Measurements from ENCODE around the gene DEF6. TPM values are rescaled to one million over a fixed set of nuclear protein-coding genes. Genes with fewer than 3 reads are reported as not detected.
A peak's percentile ranks its signal among the peaks of the same experiment; 100 is the strongest.

Gene DEF6
- polyA plus RNA-seq, 1 of the 3 experiments (the other 2 are of a cell fraction): 0.13 TPM

DNA sequence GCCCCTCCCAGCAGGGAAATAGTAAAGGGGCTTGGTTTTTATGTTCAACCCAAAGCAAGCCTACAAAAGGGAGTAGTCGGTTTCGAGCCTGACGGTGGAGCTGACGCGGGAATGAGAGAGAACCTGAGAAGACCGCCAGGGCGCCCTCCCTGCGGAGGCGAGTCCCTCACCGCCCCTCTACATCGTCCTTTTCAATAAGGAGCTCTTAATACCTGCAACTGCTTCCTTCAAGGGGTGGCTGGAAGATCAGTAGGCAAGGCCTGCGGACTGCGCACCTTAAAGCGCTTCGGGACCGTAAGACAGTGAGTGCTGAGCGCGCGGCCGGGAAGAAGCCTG, 38.8 kb upstream of the DEF6 start:
- Histone ChIP-seq H3F3A (replicated peaks; ENCODE audit: insufficient read depth) (peaks cover 14% of the 10 kb centered on the region), H3K9me3 (no peaks in the 10 kb centered on the region), H3K4me3 (ENCODE audit: low read depth in 2 of 2, low read length in 1 of 2) (peak overlapping the region; percentile 80 to 95), H3K4me2 (peak overlapping the region; percentile 87), H3K79me2 (ENCODE audit: insufficient read depth) (peaks cover 57% of the 10 kb centered on the region), H3K9ac (peak overlapping the region; percentile 77), H4K20me1 (ENCODE audit: insufficient read depth) (no peaks in the 10 kb centered on the region), H3K27me3 (ENCODE audit: insufficient read depth) (no peaks in the 10 kb centered on the region), H2AFZ (ENCODE audit: low read depth) (peak overlapping the region; percentile 81), H3K4me1 (ENCODE audit: control insufficient read depth in 1 of 2, insufficient read depth in 2 of 2, low read depth in 1 of 2, low read length in 1 of 2) (peaks cover 13 to 14% of the 10 kb centered on the region in 2 experiments; a peak in 3 of 4 replicates), H3K36me3 (replicated peaks in 1 of 2; ENCODE audit: control insufficient read depth in 1 of 2, insufficient read depth in 2 of 2, low read length in 1 of 2) (peaks cover 0 to 6% of the 10 kb centered on the region in 2 experiments), H3K27ac (ENCODE audit: low read depth in 2 of 2, low read length in 1 of 2) (peak overlapping the region; percentile 79 to 81), H3K9me2 (no peaks in the 10 kb centered on the region)
- CTCF ChIA-PET: interaction anchor here (0.8 to 5.9 kb wide), 6 partner anchors 12 to 161 kb away, joined by 3 to 54 read pairs (median 4); no protein-coding TSS in a partner anchor
- TF ChIP-seq, protein P1, sequence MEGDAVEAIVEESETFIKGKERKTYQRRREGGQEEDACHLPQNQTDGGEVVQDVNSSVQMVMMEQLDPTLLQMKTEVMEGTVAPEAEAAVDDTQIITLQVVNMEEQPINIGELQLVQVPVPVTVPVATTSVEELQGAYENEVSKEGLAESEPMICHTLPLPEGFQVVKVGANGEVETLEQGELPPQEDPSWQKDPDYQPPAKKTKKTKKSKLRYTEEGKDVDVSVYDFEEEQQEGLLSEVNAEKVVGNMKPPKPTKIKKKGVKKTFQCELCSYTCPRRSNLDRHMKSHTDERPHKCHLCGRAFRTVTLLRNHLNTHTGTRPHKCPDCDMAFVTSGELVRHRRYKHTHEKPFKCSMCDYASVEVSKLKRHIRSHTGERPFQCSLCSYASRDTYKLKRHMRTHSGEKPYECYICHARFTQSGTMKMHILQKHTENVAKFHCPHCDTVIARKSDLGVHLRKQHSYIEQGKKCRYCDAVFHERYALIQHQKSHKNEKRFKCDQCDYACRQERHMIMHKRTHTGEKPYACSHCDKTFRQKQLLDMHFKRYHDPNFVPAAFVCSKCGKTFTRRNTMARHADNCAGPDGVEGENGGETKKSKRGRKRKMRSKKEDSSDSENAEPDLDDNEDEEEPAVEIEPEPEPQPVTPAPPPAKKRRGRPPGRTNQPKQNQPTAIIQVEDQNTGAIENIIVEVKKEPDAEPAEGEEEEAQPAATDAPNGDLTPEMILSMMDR (IDR thresholded peaks at IDR 0.05): peak; percentile 31
- TF ChIP-seq JUND (IDR thresholded peaks at IDR 0.05) (no peak), YY1 (IDR thresholded peaks at IDR 0.05; ENCODE audit: low read depth) (no peak), RFX5 (IDR thresholded peaks at IDR 0.05; ENCODE audit: low read length) (no peak), SIN3A (IDR thresholded peaks at IDR 0.05; ENCODE audit: borderline replicate concordance, low read depth, low read length) (no peak), CHD2 (IDR thresholded peaks at IDR 0.05; ENCODE audit: low read length, partially characterized antibody) (no peak)
- TF ChIP-seq, protein P2, sequence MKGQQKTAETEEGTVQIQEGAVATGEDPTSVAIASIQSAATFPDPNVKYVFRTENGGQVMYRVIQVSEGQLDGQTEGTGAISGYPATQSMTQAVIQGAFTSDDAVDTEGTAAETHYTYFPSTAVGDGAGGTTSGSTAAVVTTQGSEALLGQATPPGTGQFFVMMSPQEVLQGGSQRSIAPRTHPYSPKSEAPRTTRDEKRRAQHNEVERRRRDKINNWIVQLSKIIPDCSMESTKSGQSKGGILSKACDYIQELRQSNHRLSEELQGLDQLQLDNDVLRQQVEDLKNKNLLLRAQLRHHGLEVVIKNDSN (IDR thresholded peaks at IDR 0.05; ENCODE audit: borderline replicate concordance, low read depth): no peak
- TF ChIP-seq, protein P3, sequence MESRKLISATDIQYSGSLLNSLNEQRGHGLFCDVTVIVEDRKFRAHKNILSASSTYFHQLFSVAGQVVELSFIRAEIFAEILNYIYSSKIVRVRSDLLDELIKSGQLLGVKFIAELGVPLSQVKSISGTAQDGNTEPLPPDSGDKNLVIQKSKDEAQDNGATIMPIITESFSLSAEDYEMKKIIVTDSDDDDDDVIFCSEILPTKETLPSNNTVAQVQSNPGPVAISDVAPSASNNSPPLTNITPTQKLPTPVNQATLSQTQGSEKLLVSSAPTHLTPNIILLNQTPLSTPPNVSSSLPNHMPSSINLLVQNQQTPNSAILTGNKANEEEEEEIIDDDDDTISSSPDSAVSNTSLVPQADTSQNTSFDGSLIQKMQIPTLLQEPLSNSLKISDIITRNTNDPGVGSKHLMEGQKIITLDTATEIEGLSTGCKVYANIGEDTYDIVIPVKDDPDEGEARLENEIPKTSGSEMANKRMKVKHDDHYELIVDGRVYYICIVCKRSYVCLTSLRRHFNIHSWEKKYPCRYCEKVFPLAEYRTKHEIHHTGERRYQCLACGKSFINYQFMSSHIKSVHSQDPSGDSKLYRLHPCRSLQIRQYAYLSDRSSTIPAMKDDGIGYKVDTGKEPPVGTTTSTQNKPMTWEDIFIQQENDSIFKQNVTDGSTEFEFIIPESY (IDR thresholded peaks at IDR 0.05; ENCODE audit: borderline replicate concordance, low read depth): no peak
- WGBS (ENCODE audit: low lambda C conversion rate): 0% methylated on average over 11 of the region's 20 CpGs
- POLR2A ChIA-PET: interaction anchor here (1.1 to 1.6 kb wide), 3 partner anchors 8 to 10 kb away, joined by 3 to 6 read pairs (median 4); no protein-coding TSS in a partner anchor
- peak; percentile 73 for DNase-seq

DNA sequence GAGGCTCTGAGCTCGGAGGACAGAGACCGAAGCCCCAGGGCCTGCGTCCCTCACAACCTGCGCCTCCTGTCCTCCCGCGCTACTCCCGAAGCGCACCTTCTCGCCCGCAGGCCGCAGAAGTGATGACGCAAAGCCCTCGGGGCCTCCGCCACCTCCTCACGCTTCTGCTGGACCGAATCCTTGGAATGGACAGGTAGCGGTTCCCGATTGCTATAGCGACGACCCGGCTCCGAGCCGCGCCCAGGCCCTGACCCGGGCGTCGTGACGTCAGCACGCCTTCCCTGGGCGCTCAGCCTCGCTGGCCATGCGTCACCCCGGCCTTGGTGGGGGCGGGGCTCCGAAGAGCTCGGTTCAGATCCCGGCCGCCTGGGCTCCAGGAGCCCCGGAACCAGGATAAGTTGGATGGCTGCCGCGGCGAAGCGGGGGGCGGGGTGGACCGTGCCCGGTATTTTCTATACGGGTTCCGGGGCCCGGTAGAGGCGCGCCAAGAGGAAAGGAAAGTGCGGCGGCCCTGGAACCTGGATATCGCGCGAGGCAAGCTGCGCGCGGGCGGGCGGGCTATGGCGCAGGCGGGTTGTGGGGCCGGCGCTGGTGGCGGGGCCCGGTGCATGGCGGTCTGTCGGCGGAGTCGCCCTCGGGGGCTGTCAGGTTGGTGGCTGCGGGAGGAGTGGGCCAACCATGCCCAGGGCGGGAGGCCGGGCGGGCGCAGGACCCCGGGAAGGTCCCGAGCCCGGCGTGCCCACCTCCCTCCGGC, 38.2 kb upstream of the DEF6 start, which contains the start of gene ZNF76:
ZNF76 (plus strand) TSS at position 542 of the 754 bp plus-strand sequence. CDS start 21,417 bp downstream, outside the sequence.
- H3K4me2 ChIP-seq: peak within 1 kb of the TSS; percentile 87
- peaks cover 13 to 14% of the 10 kb centered on the region in 2 experiments; a peak in 3 of 4 replicates for H3K4me1 ChIP-seq (ENCODE audit: control insufficient read depth in 1 of 2, insufficient read depth in 2 of 2, low read depth in 1 of 2, low read length in 1 of 2)
- ChIA-PET POLR2A (interaction anchor here (0.5 to 1.6 kb wide), 6 partner anchors 8 to 467 kb away, joined by 3 to 6 read pairs (median 4); partner anchors contain the start of gene BLTP3A), CTCF (interaction anchor here (0.8 to 5.9 kb wide), 6 partner anchors 13 to 160 kb away, joined by 3 to 54 read pairs (median 4); no protein-coding TSS in a partner anchor)
- WGBS (ENCODE audit: low lambda C conversion rate): 0% methylated on average over 10 of the region's 82 CpGs
- no peaks in the 10 kb centered on the region for H3K27me3 ChIP-seq (ENCODE audit: insufficient read depth)
- H3K9ac ChIP-seq: peak within 1 kb of the TSS; percentile 77
- peak within 1 kb of the TSS; percentile 80 to 95 for H3K4me3 ChIP-seq (ENCODE audit: low read depth in 2 of 2, low read length in 1 of 2)
- peak; percentile 99 for DNase-seq
- peak within 1 kb of the TSS; percentile 79 to 88 for H3K27ac ChIP-seq (ENCODE audit: low read depth in 2 of 2, low read length in 1 of 2)
- H3K79me2 ChIP-seq (ENCODE audit: insufficient read depth): peaks cover 54% of the 10 kb centered on the region
- H3K9me2 ChIP-seq: no peaks in the 10 kb centered on the region
- H3K9me3 ChIP-seq: no peaks in the 10 kb centered on the region
- H4K20me1 ChIP-seq (ENCODE audit: insufficient read depth): no peaks in the 10 kb centered on the region
- peaks cover 0 to 6% of the 10 kb centered on the region in 2 experiments for H3K36me3 ChIP-seq (replicated peaks in 1 of 2; ENCODE audit: control insufficient read depth in 1 of 2, insufficient read depth in 2 of 2, low read length in 1 of 2)
- peak within 1 kb of the TSS; percentile 81 for H2AFZ ChIP-seq (ENCODE audit: low read depth)
- peaks cover 14% of the 10 kb centered on the region for H3F3A ChIP-seq (replicated peaks; ENCODE audit: insufficient read depth)
- peak; percentile 61; the same call in 1 of the 2 replicates for TF ChIP-seq TCF12 (IDR thresholded peaks at IDR 0.05)
- TF ChIP-seq NFIC (IDR thresholded peaks at IDR 0.05; ENCODE audit: borderline replicate concordance): peak; percentile 99
- peak; percentile 96 for TF ChIP-seq CHD2 (IDR thresholded peaks at IDR 0.05; ENCODE audit: low read length, partially characterized antibody)
- TF ChIP-seq MEF2A (IDR thresholded peaks at IDR 0.05; ENCODE audit: borderline replicate concordance, low read depth): no peak
- TF ChIP-seq POLR2AphosphoS5 (IDR thresholded peaks at IDR 0.05; ENCODE audit: low read depth, low read length): peak; percentile 29
- 0 out of 2 replicates have a peak, but pooled peaks have one; percentile 11 for TF ChIP-seq JUND (IDR thresholded peaks at IDR 0.05)
- TF ChIP-seq RCOR1 (IDR thresholded peaks at IDR 0.05; ENCODE audit: low read length): no peak; the same call in 1 of the 2 replicates
- peak; percentile 53; the same call in 1 of the 2 replicates for TF ChIP-seq TEAD4 (IDR thresholded peaks at IDR 0.05; ENCODE audit: borderline replicate concordance, insufficient read depth)
- peak; percentile 85 for TF ChIP-seq YY1 (IDR thresholded peaks at IDR 0.05; ENCODE audit: low read depth)
- TF ChIP-seq, protein P2 (IDR thresholded peaks at IDR 0.05; ENCODE audit: borderline replicate concordance, low read depth): no peak; the same call in 1 of the 2 replicates
- TF ChIP-seq FOSL2 (IDR thresholded peaks at IDR 0.05; ENCODE audit: borderline replicate concordance, low read depth): peak; percentile 58
- TF ChIP-seq GABPA (IDR thresholded peaks at IDR 0.05; ENCODE audit: low read depth): peak; percentile 40; the same call in 1 of the 2 replicates
- no peak; the same call in 1 of the 2 replicates for TF ChIP-seq SIN3A (IDR thresholded peaks at IDR 0.05; ENCODE audit: borderline replicate concordance, low read depth, low read length)
- TF ChIP-seq, protein P4, sequence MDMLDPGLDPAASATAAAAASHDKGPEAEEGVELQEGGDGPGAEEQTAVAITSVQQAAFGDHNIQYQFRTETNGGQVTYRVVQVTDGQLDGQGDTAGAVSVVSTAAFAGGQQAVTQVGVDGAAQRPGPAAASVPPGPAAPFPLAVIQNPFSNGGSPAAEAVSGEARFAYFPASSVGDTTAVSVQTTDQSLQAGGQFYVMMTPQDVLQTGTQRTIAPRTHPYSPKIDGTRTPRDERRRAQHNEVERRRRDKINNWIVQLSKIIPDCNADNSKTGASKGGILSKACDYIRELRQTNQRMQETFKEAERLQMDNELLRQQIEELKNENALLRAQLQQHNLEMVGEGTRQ (IDR thresholded peaks at IDR 0.05; ENCODE audit: borderline replicate concordance, low read depth, low read length): no peak
- TF ChIP-seq FOXJ3 (CRISPR knock-in tag; IDR thresholded peaks at IDR 0.05): no peak
